Measurements from ENCODE around the gene LRMDA. TPM values are rescaled to one million over a fixed set of nuclear protein-coding genes. Genes with fewer than 3 reads are reported as not detected.

LRMDA gene
- total and polyA plus RNA-seq, 10 of the 15 experiments (the other 5 are each of a cell fraction or from before 2014, with no cell fraction given) = 0.07 to 0.54 (median 0.29) TPM; not detected in 4

DNA sequence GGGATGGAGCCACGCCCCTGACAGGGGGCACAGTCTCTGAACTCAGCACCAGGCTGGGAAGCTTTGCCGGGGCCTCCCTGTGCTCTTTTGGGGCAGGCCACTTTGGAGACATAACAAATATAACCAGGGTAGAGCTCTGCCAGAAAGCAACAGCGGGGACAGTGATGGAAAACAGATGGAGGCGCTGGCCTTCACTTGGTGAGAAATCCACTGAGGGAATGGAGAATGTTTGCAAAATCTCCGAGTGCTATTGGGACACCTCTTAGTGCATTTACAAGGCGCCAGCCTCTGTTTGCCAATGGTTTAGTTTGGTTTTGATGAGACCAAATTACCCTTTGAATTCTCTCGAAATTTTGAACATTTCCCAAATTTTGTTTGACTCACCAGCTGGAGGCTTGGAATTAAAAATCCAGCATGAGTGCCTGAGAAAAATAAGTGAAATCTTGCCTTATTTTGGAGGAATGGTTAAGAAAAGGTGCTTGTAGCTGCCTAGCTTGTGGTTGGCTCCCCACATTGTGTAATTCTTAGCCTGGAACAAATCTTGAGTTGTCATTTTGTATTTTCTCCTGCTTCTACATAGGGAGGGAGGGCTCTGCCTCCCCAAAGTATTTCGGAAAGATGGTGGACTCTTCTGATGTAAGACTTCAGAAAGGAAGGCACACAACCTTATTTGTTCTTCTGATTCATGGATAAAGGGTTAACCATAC, 980.5 kb downstream of the LRMDA start:
- ChIA-PET POLR2A (no interaction called here), SMC1A (ENCODE audit: uncharacterized antibody, unreplicated experiment) (interaction anchor here (0.9 kb wide), 1 partner anchor 19 kb away, joined by 3 read pairs; no protein-coding TSS in a partner anchor), CTCF (no interaction called here), RAD21 (ENCODE audit: unreplicated experiment) (no interaction called here)
- no peak for ATAC-seq
- H4K20me1 ChIP-seq (ENCODE audit: control insufficient read depth, insufficient read depth) = no peaks in the 10 kb centered on the region
- intact Hi-C loops (cut with micrococcal nuclease; ENCODE audit: unreplicated experiment) = no loop called here
- WGBS (ENCODE audit: insufficient coverage, insufficient replicate concordance, low lambda C conversion rate, missing lambda C conversion rate) = 5% methylated on average over 8 of the region's 8 CpGs
- H3K79me2 ChIP-seq (ENCODE audit: control insufficient read depth, insufficient read depth, low read length) = no peaks in the 10 kb centered on the region
- TF ChIP-seq PAX5 (IDR thresholded peaks at IDR 0.05; ENCODE audit: borderline replicate concordance, low read depth, low read length) = no peak
- no peak for TF ChIP-seq NR2C1 (IDR thresholded peaks at IDR 0.05)
- no peak for TF ChIP-seq ESRRA (IDR thresholded peaks at IDR 0.05; ENCODE audit: low read length)
- TF ChIP-seq, protein P1, sequence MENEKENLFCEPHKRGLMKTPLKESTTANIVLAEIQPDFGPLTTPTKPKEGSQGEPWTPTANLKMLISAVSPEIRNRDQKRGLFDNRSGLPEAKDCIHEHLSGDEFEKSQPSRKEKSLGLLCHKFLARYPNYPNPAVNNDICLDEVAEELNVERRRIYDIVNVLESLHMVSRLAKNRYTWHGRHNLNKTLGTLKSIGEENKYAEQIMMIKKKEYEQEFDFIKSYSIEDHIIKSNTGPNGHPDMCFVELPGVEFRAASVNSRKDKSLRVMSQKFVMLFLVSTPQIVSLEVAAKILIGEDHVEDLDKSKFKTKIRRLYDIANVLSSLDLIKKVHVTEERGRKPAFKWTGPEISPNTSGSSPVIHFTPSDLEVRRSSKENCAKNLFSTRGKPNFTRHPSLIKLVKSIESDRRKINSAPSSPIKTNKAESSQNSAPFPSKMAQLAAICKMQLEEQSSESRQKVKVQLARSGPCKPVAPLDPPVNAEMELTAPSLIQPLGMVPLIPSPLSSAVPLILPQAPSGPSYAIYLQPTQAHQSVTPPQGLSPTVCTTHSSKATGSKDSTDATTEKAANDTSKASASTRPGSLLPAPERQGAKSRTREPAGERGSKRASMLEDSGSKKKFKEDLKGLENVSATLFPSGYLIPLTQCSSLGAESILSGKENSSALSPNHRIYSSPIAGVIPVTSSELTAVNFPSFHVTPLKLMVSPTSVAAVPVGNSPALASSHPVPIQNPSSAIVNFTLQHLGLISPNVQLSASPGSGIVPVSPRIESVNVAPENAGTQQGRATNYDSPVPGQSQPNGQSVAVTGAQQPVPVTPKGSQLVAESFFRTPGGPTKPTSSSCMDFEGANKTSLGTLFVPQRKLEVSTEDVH (IDR thresholded peaks at IDR 0.05; ENCODE audit: low read depth, partially characterized antibody) = no peak
- TF ChIP-seq SIN3A (IDR thresholded peaks at IDR 0.05; ENCODE audit: low read depth, low read length) = no peak
- TF ChIP-seq NR2F1 (conservative IDR thresholded peaks at IDR 0.05) = no peak
- no peak for TF ChIP-seq SREBF1 (IDR thresholded peaks at IDR 0.05; ENCODE audit: low read length)
- no peak for TF ChIP-seq IKZF2 (IDR thresholded peaks at IDR 0.05)
- no peak for TF ChIP-seq NFYA (IDR thresholded peaks at IDR 0.05; ENCODE audit: borderline replicate concordance, low read depth, low read length)
- no peak for TF ChIP-seq SRF (IDR thresholded peaks at IDR 0.05; ENCODE audit: low read depth in 2 of 2, low read length in 2 of 2)
- no peaks in the 10 kb centered on the region for H3K36me3 ChIP-seq (ENCODE audit: control insufficient read depth in 2 of 2, insufficient read depth in 2 of 2, low read length in 1 of 2)
- H2AFZ ChIP-seq (ENCODE audit: control insufficient read depth, low read depth, low read length) = no peak overlapping the region
- H3K4me3 ChIP-seq = no peak overlapping the region
- no peak overlapping the region for H3K27ac ChIP-seq (ENCODE audit: control insufficient read depth, insufficient read depth)
- no peak overlapping the region for H3K9ac ChIP-seq (ENCODE audit: control insufficient read depth, insufficient read depth, low read length)
- FAIRE-seq = no peak
- no peaks in the 10 kb centered on the region for H3K9me3 ChIP-seq (replicated peaks; ENCODE audit: control insufficient read depth, insufficient read depth, low read length)
- H3K27me3 ChIP-seq (replicated peaks in 1 of 2; ENCODE audit: control insufficient read depth in 2 of 2, insufficient read depth in 2 of 2, low read length in 1 of 2) = no peaks in the 10 kb centered on the region
- H3K4me1 ChIP-seq (ENCODE audit: control insufficient read depth, insufficient read depth, low read length) = no peaks in the 10 kb centered on the region
- in situ Hi-C loops (cut with MboI) = no loop called here
- no TSS peak for BruUV-seq (replicated peaks)
- H3K4me2 ChIP-seq (ENCODE audit: control insufficient read depth, insufficient read depth) = no peak overlapping the region
- DNase-seq (ENCODE audit: low read depth, low spot score) = no peak

All from GM12878 (cell line).